SK-N-SH (cell line): ENCODE results near the gene ANO3. TPM values are rescaled to one million over a fixed set of nuclear protein-coding genes. Genes with fewer than 3 reads are reported as not detected.

Experiments
- CTCF ChIA-PET: fragments of 300-600, 350-600 bp; formaldehyde crosslinking; extraction: SDS; loops from one replicate; lab custom pipeline; 2021; lab: Yijun Ruan, JAX
- POLR2A ChIA-PET: fragments of 350-600 bp; sonication (Branson Sonifier 250); formaldehyde crosslinking; extraction: SDS; loops from one replicate; lab custom pipeline; 2020; ENCODE audit warnings: antibody characterized with exemption, inconsistent platforms; lab: Yijun Ruan, JAX
- DNase-seq: peaks from one replicate; pipeline ENCODE4 v3.0.0; 2012
- H2AFZ ChIP-seq: fragments of 200-600 bp; sonication (generic); 2 replicates; pipeline ENCODE4 v1.8.1; 2016; ENCODE audit warnings: antibody characterized with exemption, mild to moderate bottlenecking, low read depth
- H3F3A ChIP-seq: fragments of 200-600 bp; sonication (generic); replicated peaks from 2 replicates; pipeline ENCODE3; 2016; ENCODE audit warnings: antibody characterized with exemption, mild to moderate bottlenecking; ENCODE audit not compliant: insufficient read depth
- H3K27ac ChIP-seq, 2 experiments: fragments of 200-500 bp in 1 of 2; fragments of 200-600 bp in 1 of 2; sonication (Bioruptor generic) in 1 of 2; sonication (generic), shearing (Covaris generic) in 1 of 2; 2 replicates each; pipeline versions ENCODE4 v1.5.1 to v1.6.1; 2014 to 2016; ENCODE audit warnings: low read depth in 2 of 2, inconsistent platforms in 1 of 2, low read length in 1 of 2, mild to moderate bottlenecking in 1 of 2, mixed read lengths in 1 of 2
- H3K27me3 ChIP-seq: fragments of 200-600 bp; sonication (generic), shearing (Covaris generic); 2 replicates; pipeline ENCODE4 v1.6.1; 2016; ENCODE audit warnings: mixed run types; ENCODE audit not compliant: insufficient read depth
- H3K36me3 ChIP-seq, 2 experiments: fragments of 200-500 bp in 1 of 2; fragments of 200-600 bp in 1 of 2; sonication (Bioruptor generic) in 1 of 2; sonication (generic) in 1 of 2; replicated peaks in 1 of 2; 2 replicates each; pipeline versions ENCODE3 to v1.5.1; 2014 to 2016; ENCODE audit warnings: low read length in 1 of 2, mild to moderate bottlenecking in 1 of 2; ENCODE audit not compliant: insufficient read depth in 2 of 2, control insufficient read depth in 1 of 2
- H3K4me1 ChIP-seq, 2 experiments: fragments of 200-500 bp in 1 of 2; fragments of 200-600 bp in 1 of 2; sonication (Bioruptor generic) in 1 of 2; sonication (generic), shearing (Covaris generic) in 1 of 2; 2 replicates each; pipeline versions ENCODE4 v1.5.1 to v1.6.1; 2014 to 2016; ENCODE audit warnings: low read depth in 1 of 2, low read length in 1 of 2, mixed run types in 1 of 2; ENCODE audit not compliant: insufficient read depth in 2 of 2, control insufficient read depth in 1 of 2
- H3K4me2 ChIP-seq: fragments of 200-600 bp; sonication (generic), shearing (Covaris generic); 2 replicates; pipeline ENCODE4 v1.6.1; 2017; ENCODE audit warnings: mixed run types
- H3K4me3 ChIP-seq, 2 experiments: fragments of 200-500 bp in 1 of 2; fragments of 200-600 bp in 1 of 2; sonication (Bioruptor generic) in 1 of 2; sonication (generic), shearing (Covaris generic) in 1 of 2; 2 replicates each; pipeline versions ENCODE4 v1.5.1 to v1.8.1; 2014 to 2016; ENCODE audit warnings: low read depth in 2 of 2, inconsistent platforms in 1 of 2, low read length in 1 of 2, mild to moderate bottlenecking in 1 of 2, mixed read lengths in 1 of 2, moderate library complexity in 1 of 2
- H3K79me2 ChIP-seq: fragments of 200-600 bp; sonication (generic); 2 replicates; pipeline ENCODE4 v1.8.1; 2017; ENCODE audit warnings: mild to moderate bottlenecking; ENCODE audit not compliant: insufficient read depth
- H3K9ac ChIP-seq: fragments of 200-600 bp; sonication (generic); 2 replicates; pipeline ENCODE4 v1.6.1; 2017; ENCODE audit warnings: mixed run types
- H3K9me2 ChIP-seq: fragments of 200-600 bp; sonication (generic); 2 replicates; pipeline ENCODE4 v1.6.1; 2017; ENCODE audit warnings: mixed run types
- H3K9me3 ChIP-seq: fragments of 200-600 bp; sonication (generic); 2 replicates; pipeline ENCODE4 v1.6.1; 2017; ENCODE audit warnings: mixed run types, mild to moderate bottlenecking, moderate library complexity
- H4K20me1 ChIP-seq: fragments of 200-600 bp; sonication (generic); 2 replicates; pipeline ENCODE4 v1.6.1; 2017; ENCODE audit warnings: mild to moderate bottlenecking, mixed run types; ENCODE audit not compliant: insufficient read depth
- CHD2 ChIP-seq: fragments of 150-350 bp; IDR thresholded peaks from 2 replicates; pipeline ENCODE4 v1.6.1; 2018; ENCODE audit warnings: low read length; ENCODE audit not compliant: partially characterized antibody
- ELF1 ChIP-seq: IDR thresholded peaks from 2 replicates; pipeline ENCODE4 v1.4.0; 2012
- EZH2phosphoT487 ChIP-seq: fragments of 200-600 bp; sonication (generic); IDR thresholded peaks from 2 replicates; pipeline ENCODE4 v1.6.1; 2017; ENCODE audit warnings: low read depth, mixed run types, mild to moderate bottlenecking, antibody characterized with exemption, moderate library complexity, borderline replicate concordance
- JUND ChIP-seq: IDR thresholded peaks from 2 replicates; pipeline ENCODE4 v1.4.0; 2012
- MAX ChIP-seq: IDR thresholded peaks from 2 replicates; pipeline ENCODE4 v1.4.0; 2012; ENCODE audit warnings: low read depth
- MEF2A ChIP-seq: IDR thresholded peaks from 2 replicates; pipeline ENCODE4 v1.4.0; 2012; ENCODE audit warnings: low read depth, borderline replicate concordance
- MXI1 ChIP-seq: IDR thresholded peaks from 2 replicates; pipeline ENCODE4 v1.6.1; 2012; ENCODE audit warnings: mild to moderate bottlenecking, low read depth, low read length, improper control_type of control experiment
- NFIC ChIP-seq: IDR thresholded peaks from 2 replicates; pipeline ENCODE4 v1.4.0; 2012; ENCODE audit warnings: borderline replicate concordance
- NRF1 ChIP-seq: IDR thresholded peaks from 2 replicates; pipeline ENCODE4 v1.6.1; 2012; ENCODE audit warnings: low read depth, mild to moderate bottlenecking, low read length
- RXRA ChIP-seq: IDR thresholded peaks from 2 replicates; pipeline ENCODE4 v1.4.0; 2012; ENCODE audit warnings: low read depth, mild to moderate bottlenecking, borderline replicate concordance
- TCF12 ChIP-seq: IDR thresholded peaks from 2 replicates; pipeline ENCODE4 v1.4.0; 2012
- TEAD4 ChIP-seq: IDR thresholded peaks from 2 replicates; pipeline ENCODE4 v1.4.0; 2012; ENCODE audit warnings: mild to moderate bottlenecking, borderline replicate concordance; ENCODE audit not compliant: insufficient read depth
- ZBTB33 ChIP-seq: IDR thresholded peaks from 2 replicates; pipeline ENCODE4 v1.4.0; 2012; ENCODE audit warnings: low read depth, borderline replicate concordance
- WGBS: methylation state at CpG from one replicate; pipeline ENCODE4 v1.1.6; 2017; ENCODE audit warnings: low lambda C conversion rate; 5-methylcytosine and 5-hydroxymethylcytosine counted together
- polyA plus RNA-seq, 3 experiments: library from polyadenylated mRNA; depleted of rRNA; stranded (reverse); fragments of >200 nt; gene quantifications; 2 replicates each; pipeline ENCODE4 v1.2.3, GENCODE V29; 2012
- TF ChIP-seq, protein P1 (sequence below): fragments of 200-600 bp; sonication (generic); IDR thresholded peaks from 2 replicates; pipeline ENCODE4 v1.6.1; 2017; ENCODE audit warnings: antibody characterized with exemption, mild to moderate bottlenecking, moderate library complexity
- TF ChIP-seq, protein P2 (sequence below): IDR thresholded peaks from 2 replicates; pipeline ENCODE4 v1.4.0; 2012; ENCODE audit warnings: low read depth, borderline replicate concordance

The ANO3 gene
- polyA plus RNA-seq, 1 of the 3 experiments (the other 2 are of a cell fraction), result 0.13 TPM

DNA sequence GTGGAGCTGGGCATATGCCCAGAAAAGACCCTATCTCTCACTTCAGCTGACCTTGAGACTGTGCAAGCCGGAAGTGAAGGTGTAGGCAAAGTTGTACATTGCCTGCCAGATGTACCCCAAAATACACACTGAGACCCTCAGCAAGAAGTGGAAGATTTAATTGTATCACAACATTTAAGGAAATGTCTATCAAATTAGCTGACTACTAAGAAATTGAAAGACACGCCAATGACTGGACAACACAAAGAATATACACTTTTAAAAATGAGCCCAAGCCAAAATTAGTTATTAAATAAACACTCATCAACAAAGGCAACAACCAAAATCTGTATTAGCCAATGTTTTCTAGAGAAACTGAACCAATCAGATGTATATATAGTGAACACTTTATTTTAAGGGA lies 7.7 kb upstream of the ANO3 start:
- no peaks in the 10 kb centered on the region for H4K20me1 ChIP-seq
- TF ChIP-seq NRF1, result no peak
- no peak for TF ChIP-seq ELF1
- no peaks in the 10 kb centered on the region for H3K27me3 ChIP-seq
- H2AFZ ChIP-seq, result no peak overlapping the region
- ChIA-PET POLR2A (no interaction called here), CTCF (interaction anchor here (1.1 to 2.3 kb wide), 3 partner anchors 27 to 326 kb away, joined by 3 to 8 read pairs (median 6); no protein-coding TSS in a partner anchor)
- no peak overlapping the region for H3K4me3 ChIP-seq
- H3K36me3 ChIP-seq, result no peaks in the 10 kb centered on the region
- H3K4me1 ChIP-seq, result no peaks in the 10 kb centered on the region
- no peaks in the 10 kb centered on the region for H3K79me2 ChIP-seq
- no peaks in the 10 kb centered on the region for H3K9me3 ChIP-seq
- no peak overlapping the region for H3K9ac ChIP-seq
- no peak for DNase-seq
- H3K27ac ChIP-seq, result no peak overlapping the region
- H3F3A ChIP-seq, result peaks cover 8% of the 10 kb centered on the region
- no peak overlapping the region for H3K4me2 ChIP-seq
- WGBS, result 65% methylated on average over 2 of the region's 2 CpGs
- H3K9me2 ChIP-seq, result no peaks in the 10 kb centered on the region

- Histone ChIP-seq H3K9ac (no peak overlapping the region), H3K9me3 (no peaks in the 10 kb centered on the region), H3K79me2 (no peaks in the 10 kb centered on the region), H4K20me1 (no peaks in the 10 kb centered on the region), H3K4me2 (no peak overlapping the region), H3K27ac (no peak overlapping the region), H3K36me3 (no peaks in the 10 kb centered on the region)
- no peak for DNase-seq
- 74% methylated on average over 4 of the region's 4 CpGs for WGBS
- POLR2A ChIA-PET, result no interaction called here
- TF ChIP-seq MEF2A (no peak), TEAD4 (no peak), EZH2phosphoT487 (no peak), ELF1 (no peak), NFIC (no peak), JUND (no peak), CHD2 (no peak), MAX (no peak), RXRA (no peak), TCF12 (no peak), MXI1 (no peak), ZBTB33 (no peak)
- TF ChIP-seq, protein P1, sequence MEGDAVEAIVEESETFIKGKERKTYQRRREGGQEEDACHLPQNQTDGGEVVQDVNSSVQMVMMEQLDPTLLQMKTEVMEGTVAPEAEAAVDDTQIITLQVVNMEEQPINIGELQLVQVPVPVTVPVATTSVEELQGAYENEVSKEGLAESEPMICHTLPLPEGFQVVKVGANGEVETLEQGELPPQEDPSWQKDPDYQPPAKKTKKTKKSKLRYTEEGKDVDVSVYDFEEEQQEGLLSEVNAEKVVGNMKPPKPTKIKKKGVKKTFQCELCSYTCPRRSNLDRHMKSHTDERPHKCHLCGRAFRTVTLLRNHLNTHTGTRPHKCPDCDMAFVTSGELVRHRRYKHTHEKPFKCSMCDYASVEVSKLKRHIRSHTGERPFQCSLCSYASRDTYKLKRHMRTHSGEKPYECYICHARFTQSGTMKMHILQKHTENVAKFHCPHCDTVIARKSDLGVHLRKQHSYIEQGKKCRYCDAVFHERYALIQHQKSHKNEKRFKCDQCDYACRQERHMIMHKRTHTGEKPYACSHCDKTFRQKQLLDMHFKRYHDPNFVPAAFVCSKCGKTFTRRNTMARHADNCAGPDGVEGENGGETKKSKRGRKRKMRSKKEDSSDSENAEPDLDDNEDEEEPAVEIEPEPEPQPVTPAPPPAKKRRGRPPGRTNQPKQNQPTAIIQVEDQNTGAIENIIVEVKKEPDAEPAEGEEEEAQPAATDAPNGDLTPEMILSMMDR, result no peak
- TF ChIP-seq, protein P2, sequence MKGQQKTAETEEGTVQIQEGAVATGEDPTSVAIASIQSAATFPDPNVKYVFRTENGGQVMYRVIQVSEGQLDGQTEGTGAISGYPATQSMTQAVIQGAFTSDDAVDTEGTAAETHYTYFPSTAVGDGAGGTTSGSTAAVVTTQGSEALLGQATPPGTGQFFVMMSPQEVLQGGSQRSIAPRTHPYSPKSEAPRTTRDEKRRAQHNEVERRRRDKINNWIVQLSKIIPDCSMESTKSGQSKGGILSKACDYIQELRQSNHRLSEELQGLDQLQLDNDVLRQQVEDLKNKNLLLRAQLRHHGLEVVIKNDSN, result no peak
- TF ChIP-seq, all 33 proteins: peak for 0
- CTCF ChIA-PET, result interaction anchor here (1.5 kb wide), 1 partner anchor 28 kb away, joined by 3 read pairs; no protein-coding TSS in a partner anchor
- Histone ChIP-seq H3K9me2 (no peaks in the 10 kb centered on the region), H2AFZ (no peak overlapping the region), H3K27me3 (no peaks in the 10 kb centered on the region; the same call in 1 of the 2 replicates), H3K4me3 (no peak overlapping the region), H3K4me1 (no peaks in the 10 kb centered on the region), H3F3A (no peaks in the 10 kb centered on the region)
Observed at GRCh38 chr11:26326793-26327400, 5.0 kb upstream of the ANO3 start.
